Measurements from ENCODE around the gene RBM4B.
A peak's percentile ranks its signal among the peaks of the same experiment; 100 is the strongest.
"Not testable (repeated sequence)": the region's sequence is repeated elsewhere in the genome, so short reads cannot be mapped to it uniquely, and the experiment has no call there.

The RBM4B gene

DNA sequence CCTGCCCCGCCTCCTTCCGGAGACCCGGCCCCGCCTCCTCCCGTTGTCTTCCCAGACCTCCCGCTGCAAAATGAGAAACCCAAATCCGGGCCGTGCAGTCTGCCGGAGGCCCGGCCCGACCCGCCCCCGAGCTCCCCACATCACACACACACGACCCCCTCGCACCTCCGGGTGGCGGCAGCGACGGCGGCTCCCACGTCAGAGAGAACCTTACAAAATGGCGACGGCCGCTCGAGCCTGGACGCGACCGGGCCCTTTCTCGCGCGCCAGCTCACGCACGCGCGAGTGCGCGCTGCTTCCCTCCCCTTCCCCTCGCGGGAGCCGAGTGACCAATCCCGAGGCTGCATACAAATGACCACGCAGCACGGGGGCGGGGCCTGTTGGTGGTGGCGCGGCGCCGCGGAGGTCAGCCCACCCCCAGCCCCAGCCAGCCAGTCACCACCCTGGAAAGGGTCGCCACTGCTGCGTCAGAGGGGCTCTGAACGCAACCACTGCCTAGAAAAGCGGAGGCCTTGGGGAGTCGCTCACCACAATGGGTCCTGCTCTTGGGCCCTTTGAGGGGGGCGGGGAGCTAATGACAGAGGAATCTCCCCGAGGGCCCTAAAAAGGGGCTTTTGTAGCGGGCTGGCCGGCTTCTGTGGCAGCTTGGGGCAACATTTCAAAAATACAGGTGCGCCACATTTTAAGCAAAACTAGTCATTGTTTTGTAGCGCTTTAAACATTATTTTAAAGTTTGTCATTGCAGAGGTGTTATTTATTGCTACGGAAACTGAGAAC, at the start of gene RBM4B:
RBM4B (minus strand) TSS at position 289 of the 777 bp plus-strand sequence. CDS start 808 bp downstream, outside the sequence.
- peak; percentile 95 for DNase-seq

DNA sequence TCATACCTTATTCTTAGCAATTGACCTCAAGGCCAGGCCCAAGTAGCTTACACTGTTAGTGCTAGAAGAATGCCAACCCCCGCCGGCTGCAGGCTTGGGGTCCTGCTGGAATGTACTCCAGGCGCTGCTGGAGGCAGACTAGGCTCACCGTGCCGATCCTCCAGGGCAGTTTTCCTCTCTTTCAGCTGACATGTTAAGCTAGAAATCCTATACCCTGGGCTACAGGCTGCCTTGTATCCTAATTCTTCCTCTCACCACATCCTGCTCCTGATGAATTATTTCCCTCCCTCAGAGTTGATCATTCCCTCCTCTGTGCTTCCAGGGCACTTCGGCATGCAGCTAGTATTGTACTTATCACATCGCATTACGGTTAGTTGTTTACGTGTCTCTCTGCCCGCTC, 48.0 kb upstream of the RBM4B start:
- peak; percentile 76 for DNase-seq

GRCh38 chr11:66725114-66725513, 47.4 kb upstream of the RBM4B start:
- no peak for DNase-seq

GRCh38 chr11:66724167-66724566, 46.5 kb upstream of the RBM4B start:
- DNase-seq = not testable (repeated sequence)

DNA sequence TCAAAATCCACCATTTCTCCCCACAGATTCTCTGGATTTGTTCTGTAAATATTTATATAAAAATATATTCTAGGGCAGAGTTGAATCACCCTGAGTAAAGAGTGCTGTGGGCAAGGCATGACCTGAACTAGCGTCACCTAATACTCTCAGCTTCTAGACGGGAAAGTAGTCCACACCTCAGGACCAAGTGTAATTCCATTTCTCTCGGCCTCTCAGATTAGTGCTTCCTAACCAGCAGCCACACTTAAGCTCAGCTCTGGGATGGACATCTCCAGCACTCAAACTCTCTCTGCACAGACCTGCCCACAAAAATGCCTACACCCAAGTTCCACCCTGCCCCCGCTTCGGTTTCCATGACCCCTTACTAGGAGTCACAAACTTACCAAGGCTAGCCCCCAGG, 46.0 kb upstream of the RBM4B start:
- DNase-seq = no peak

- DNase-seq = no peak
Observed at GRCh38 chr11:66722745-66723651, 45.3 kb upstream of the RBM4B start.

GRCh38 chr11:66721939-66722338, 44.3 kb upstream of the RBM4B start:
- DNase-seq = no peak

DNA sequence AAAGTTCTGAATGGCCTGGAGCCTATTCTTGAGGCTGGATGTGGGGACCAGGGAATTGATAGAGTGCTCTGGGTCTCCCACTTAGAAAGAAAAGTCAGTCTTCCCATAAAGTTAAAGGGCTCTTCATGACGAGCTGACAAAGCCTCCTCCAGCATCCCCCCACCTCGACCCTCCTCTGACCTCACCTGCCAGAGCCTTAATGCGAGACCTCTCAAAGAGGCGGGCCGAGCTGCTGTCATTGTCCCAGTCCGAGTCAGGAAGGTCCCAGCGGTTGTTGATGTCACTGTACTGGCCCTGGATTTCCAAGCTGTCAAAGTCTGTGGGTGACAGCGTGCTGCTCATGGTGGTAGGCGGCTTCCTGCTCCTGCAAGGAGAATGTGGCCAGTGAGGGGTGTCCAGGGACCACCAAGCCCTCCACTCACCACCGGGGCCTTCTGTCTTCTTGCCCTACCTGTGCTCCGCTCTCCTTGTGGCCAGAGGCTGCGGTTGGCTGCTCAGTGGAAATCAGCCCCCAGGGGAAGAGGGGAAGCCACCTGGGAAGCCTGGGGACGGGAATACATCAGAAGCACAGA, 43.3 kb upstream of the RBM4B start:
- no peak for DNase-seq

GRCh38 chr11:66720223-66720898, 42.7 kb upstream of the RBM4B start:
- peak; percentile 42 for DNase-seq

- no peak for DNase-seq
Observed at GRCh38 chr11:66719111-66719872, 41.6 kb upstream of the RBM4B start.

- no peak for DNase-seq
Observed at GRCh38 chr11:66718320-66718971, 40.8 kb upstream of the RBM4B start.

- no peak for DNase-seq
Observed at GRCh38 chr11:66717925-66718319, 40.2 kb upstream of the RBM4B start.

- DNase-seq = no peak
Observed at GRCh38 chr11:66716996-66717395, 39.3 kb upstream of the RBM4B start.

DNA sequence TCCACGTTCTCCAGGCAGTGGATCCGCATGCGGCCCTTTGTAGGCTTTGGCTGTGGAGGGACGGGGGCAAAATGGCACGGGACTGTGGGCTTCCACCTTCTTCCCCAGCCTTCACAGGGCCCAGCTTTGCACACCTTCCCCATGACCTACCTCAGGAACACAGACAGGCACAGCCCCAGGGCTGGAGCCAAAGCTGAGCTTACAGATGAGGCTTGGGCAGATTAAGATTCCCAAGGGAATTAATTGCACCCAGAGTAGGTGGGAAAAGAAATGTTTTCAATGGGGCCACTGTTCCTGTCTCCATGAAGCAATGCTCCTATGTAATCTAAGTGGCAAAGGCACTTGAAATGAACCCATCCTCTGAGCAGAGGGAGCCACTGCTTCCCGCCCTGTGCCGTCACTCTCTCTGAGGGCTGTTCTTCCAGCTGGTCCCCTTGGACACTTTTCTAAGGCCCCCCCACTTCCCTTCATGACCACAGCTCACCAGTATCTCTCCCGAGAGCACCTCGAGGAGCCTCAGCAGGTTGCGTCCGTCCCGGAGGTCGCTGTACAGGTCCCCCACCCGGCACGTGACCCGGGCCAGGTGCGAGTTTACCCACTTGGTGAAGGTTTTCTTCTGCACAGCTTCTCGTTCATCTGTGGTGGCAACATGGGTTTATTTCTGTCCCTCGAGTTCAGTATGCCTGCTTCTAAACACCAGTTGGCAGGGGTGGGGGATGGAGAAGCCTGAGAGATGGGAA, 37.8 kb upstream of the RBM4B start:
- DNase-seq = no peak

DNA sequence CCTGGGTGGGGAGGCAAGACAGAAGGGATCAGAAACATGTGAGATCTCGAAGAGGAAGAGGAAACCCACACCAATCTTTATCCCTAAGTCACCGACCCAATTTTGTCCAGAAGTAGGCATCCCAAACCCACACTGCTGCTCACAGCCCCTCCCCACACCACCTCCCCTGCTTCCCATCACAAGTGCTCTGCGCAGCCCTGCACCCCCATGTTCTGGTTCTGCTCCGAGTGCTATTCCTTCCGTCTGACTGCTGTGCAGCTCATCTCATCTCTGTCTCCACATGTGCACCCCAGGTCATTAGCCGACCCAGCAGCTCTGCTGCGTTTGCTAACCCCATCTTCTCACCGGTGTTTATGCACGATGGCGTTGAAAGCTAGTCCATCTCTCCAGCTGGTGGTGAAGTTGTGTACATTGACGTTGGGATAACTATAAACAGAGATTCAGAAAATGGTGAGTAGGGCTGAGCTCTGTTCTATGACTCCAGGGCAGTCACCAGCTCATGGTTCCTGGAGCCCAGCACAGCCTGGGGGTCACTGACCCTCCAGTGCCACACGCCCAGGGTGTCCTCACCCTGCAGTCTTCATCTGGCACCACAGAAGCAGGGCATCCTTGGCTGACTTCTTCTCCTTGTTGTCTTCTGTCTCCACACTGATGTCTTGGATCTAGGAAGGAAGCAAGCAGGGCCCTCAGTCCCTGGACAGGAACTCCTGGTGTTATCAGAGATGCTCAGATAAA, 36.2 kb upstream of the RBM4B start:
- no peak for DNase-seq

DNA sequence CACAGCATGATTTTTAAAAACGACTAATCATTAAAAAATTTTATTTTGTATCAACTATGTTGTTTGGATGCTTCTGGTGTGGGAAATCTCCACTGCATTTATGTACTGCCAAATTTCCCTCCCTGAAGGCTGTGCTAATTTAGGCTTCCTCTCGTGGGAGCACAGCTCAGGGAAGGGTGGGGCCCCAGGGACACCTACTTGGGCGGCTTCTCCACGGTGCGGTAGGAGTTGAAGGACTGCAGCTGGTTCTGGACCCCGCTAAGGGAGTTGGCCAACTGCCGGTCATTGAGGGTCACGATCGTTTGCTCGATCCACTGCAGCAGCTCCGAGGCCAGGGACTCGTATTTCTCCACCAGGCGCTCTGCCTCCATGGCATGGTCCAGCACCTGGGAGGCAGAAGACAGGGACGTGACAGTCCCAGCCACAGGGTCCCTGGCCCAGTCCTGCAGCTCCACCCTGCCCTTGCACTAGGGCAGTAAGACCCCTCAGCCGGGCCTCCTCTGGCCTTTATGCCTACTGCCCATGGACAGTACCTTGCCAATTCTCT, 32.8 kb upstream of the RBM4B start:
- DNase-seq = no peak

DNA sequence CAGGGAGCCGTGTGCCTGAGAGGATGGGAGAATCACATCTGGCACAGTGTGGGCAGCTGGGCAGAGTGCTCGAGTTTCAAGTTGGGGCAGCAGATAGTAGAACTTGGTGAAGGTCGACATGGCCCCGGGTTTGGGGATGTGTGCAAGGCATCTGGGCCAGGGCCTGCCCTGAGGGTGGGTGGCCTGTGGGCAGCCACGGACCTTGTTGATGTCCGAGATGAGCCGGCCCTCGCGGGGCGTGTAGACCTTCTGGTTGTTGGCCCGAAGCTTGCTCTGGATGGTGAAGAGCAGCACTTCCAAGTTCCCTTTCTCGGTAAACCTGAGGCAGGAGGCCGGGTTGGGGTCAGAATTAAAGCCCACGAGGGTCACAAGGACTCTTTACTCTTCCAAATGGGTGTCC, 31.0 kb upstream of the RBM4B start:
- no peak for DNase-seq

DNA sequence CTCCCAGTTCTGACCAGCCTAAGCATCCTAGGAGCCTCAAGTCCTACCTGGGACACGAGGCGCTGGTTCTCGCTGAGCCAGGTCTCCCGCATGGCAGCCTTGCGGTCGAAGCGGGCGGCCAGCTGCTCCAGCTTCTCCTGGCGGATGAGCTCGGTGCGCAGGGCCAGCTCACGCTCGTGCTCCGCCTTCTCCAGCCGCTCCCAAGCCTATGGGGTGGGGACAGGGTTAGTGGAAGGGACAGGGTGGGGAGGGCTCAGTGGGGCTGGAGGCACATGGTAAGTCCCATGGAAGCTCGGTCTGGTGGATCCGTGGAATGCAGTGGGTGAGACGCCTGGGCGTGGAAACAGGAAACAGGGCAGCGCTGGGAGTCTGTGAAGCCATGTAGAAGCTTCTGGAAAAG, 30.4 kb upstream of the RBM4B start:
- DNase-seq = no peak

- DNase-seq = no peak
Observed at GRCh38 chr11:66707486-66707885, 29.8 kb upstream of the RBM4B start.

DNA sequence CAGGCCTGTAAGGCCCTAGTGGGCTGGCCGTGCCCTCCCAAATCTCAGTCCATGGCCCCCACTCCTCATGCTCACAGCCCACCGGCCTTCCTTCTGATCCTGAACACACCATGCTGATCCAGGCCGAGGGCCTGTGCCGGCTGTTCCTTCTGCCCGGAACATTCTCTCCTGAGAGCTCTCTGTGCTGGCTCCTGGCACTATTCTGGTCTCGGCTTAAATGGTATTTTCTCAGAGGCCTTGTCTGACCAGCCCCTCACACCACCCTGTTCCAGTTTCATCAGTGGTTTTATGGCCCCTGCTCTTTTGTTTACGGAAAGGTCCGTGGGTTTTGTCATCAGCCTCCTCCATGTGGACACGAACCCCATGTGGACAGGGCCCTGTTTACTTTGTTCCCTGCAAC, 29.3 kb upstream of the RBM4B start:
- no peak for DNase-seq

All from fibroblast of skin of right biceps (primary cell).